Esophagus muscularis mucosa (tissue), 4 donors: Measurements from ENCODE around the gene FNIP2.

Source experiments
- CTCF ChIP-seq, 3 experiments: fragments of 200-600 bp in 2 of 3; fragments of 450-650 bp in 1 of 3; sonication (generic) in 2 of 3; IDR thresholded peaks; one replicate each; pipeline ENCODE4 v1.5.1; 2017 to 2019; ENCODE audit warnings: antibody characterized with exemption in 3 of 3, mild to moderate bottlenecking in 2 of 3, moderate library complexity in 1 of 3
- EP300 ChIP-seq: sonication (generic); formaldehyde crosslinking; IDR thresholded peaks from one replicate; pipeline ENCODE4 v1.6.1; 2017; ENCODE audit warnings: antibody characterized with exemption
- POLR2A ChIP-seq: fragments of 450-650 bp; IDR thresholded peaks from one replicate; pipeline ENCODE4 v1.6.1; 2017; ENCODE audit warnings: antibody characterized with exemption, moderate library complexity, mild to moderate bottlenecking, low read depth
- POLR2AphosphoS5 ChIP-seq, 2 donors: sonication (generic); formaldehyde crosslinking; IDR thresholded peaks; one replicate each; pipeline ENCODE4 v1.6.1; 2017; ENCODE audit warnings: antibody characterized with exemption in 2 of 2

- no peak for TF ChIP-seq EP300
- TF ChIP-seq POLR2A = no peak
- no peak for TF ChIP-seq CTCF (IDR thresholded peaks at IDR 0.05)
- no peak for TF ChIP-seq POLR2AphosphoS5 (IDR thresholded peaks at IDR 0.05)
Observed at GRCh38 chr4:158949099-158949498, 180.3 kb downstream of the FNIP2 start.
